Activated CD4-positive, alpha-beta T cell treated with anti-CD3 and anti-CD28 coated beads, Interleukin-2, amount 10 ng/mL, durations not matched to agents 7 days and 5 days (primary cell): Measurements from ENCODE around the gene ITPKB. TPM values are rescaled to one million over a fixed set of nuclear protein-coding genes. Genes with fewer than 3 reads are reported as not detected.
"Not testable (repeated sequence)": the region's sequence is repeated elsewhere in the genome, so short reads cannot be mapped to it uniquely, and the experiment has no call there.

Source experiments
- CTCF ChIA-PET: fragments of 350-600 bp; sonication (Branson Sonifier 250); formaldehyde crosslinking; loops from one replicate; lab custom pipeline; 2021; ENCODE audit warnings: antibody characterized with exemption; lab: Charles Lee
- POLR2A ChIA-PET: fragments of 350-600 bp; sonication (Branson Sonifier 250); formaldehyde crosslinking; loops from one replicate; lab custom pipeline; 2021; ENCODE audit warnings: antibody characterized with exemption; lab: Charles Lee
- DNase-seq: peaks from one replicate; pipeline ENCODE4 v3.0.0-alpha.2; 2020
- H3K27ac Mint-ChIP-seq: one replicate; pipeline ENCODE4 v1.8.0; 2021; ENCODE audit warnings: mild to moderate bottlenecking, moderate library complexity, mixed read lengths
- H3K27me3 Mint-ChIP-seq: one replicate; pipeline ENCODE4 v1.8.0; 2021; ENCODE audit warnings: mixed read lengths
- H3K36me3 Mint-ChIP-seq: one replicate; pipeline ENCODE4 v1.8.0; 2021; ENCODE audit warnings: low read depth, mixed read lengths
- H3K4me1 Mint-ChIP-seq: one replicate; pipeline ENCODE4 v1.8.0; 2021; ENCODE audit warnings: mixed read lengths
- H3K4me3 Mint-ChIP-seq: one replicate; pipeline ENCODE4 v1.8.0; 2021; ENCODE audit warnings: mild to moderate bottlenecking, moderate library complexity, mixed read lengths
- H3K9me3 Mint-ChIP-seq: one replicate; pipeline ENCODE4 v1.8.0; 2021; ENCODE audit warnings: mixed read lengths
- total RNA-seq, 2 experiments: library from RNA; stranded (reverse); gene quantifications; one replicate each; pipeline ENCODE4 v1.2.3, GENCODE V29; 2021

Gene ITPKB
- total RNA-seq, 2 experiments from 2014 or later: 61.1 to 64.0 TPM

DNA sequence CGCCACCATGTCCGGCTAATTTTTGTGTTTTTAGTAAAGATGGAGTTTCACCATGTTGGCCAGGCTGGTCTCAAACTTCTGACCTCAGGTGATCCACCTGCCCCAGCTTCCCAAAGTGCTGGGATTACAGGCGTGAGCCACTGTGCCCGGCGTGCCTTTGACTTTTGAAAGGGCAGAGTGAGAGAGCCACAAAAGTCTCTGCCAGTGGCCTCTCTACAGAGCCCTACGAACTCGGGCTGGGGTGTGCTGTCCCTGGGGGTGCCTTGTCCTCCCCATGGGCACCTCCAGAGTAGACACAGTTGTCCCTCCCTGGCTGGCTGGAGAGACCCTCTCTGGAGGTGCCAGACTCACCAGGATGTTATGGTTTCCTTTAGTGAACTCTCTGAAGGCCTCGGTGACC lies 99.9 kb downstream of the ITPKB start:
- H3K27ac Mint-ChIP-seq, H3K4me3 Mint-ChIP-seq, H3K27me3 Mint-ChIP-seq, POLR2A ChIA-PET, H3K9me3 Mint-ChIP-seq, DNase-seq: not testable (repeated sequence)
- peaks cover 40% of the 10 kb centered on the region for H3K4me1 Mint-ChIP-seq
- CTCF ChIA-PET: interaction anchor here (0.7 to 1.2 kb wide), 2 partner anchors 122 to 807 kb away, joined by 3 read pairs; no protein-coding TSS in a partner anchor
- H3K36me3 Mint-ChIP-seq: peaks cover 37% of the 10 kb centered on the region

DNA sequence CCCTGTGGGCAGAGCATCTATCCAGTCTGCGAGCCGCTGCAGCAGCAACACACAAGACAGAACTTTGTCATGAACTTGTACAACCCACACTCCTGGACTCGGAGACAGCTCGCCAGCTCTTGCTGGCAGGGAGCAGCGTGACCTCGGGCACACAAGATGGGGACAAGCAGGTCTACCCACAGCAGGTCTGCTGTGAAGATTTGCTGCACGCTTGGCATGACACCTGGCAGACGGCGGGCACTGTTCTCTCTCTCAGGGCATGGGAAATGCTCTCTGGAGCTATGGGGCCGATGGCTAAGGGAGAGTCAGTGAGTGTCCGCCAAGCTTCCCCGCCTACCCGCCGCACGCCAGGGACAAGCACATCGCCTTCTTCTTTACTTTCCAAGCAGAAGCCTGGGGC lies 100.5 kb downstream of the ITPKB start:
- POLR2A ChIA-PET: no interaction called here
- CTCF ChIA-PET: interaction anchor here (0.7 to 1.3 kb wide), 4 partner anchors 92 to 807 kb away, joined by 3 read pairs; no protein-coding TSS in a partner anchor
- no peak overlapping the region for H3K27ac Mint-ChIP-seq
- H3K4me1 Mint-ChIP-seq: peaks cover 39% of the 10 kb centered on the region
- no peaks in the 10 kb centered on the region for H3K27me3 Mint-ChIP-seq
- no peak overlapping the region for H3K4me3 Mint-ChIP-seq
- H3K36me3 Mint-ChIP-seq: peaks cover 38% of the 10 kb centered on the region
- no peak for DNase-seq
- H3K9me3 Mint-ChIP-seq: no peaks in the 10 kb centered on the region

DNA sequence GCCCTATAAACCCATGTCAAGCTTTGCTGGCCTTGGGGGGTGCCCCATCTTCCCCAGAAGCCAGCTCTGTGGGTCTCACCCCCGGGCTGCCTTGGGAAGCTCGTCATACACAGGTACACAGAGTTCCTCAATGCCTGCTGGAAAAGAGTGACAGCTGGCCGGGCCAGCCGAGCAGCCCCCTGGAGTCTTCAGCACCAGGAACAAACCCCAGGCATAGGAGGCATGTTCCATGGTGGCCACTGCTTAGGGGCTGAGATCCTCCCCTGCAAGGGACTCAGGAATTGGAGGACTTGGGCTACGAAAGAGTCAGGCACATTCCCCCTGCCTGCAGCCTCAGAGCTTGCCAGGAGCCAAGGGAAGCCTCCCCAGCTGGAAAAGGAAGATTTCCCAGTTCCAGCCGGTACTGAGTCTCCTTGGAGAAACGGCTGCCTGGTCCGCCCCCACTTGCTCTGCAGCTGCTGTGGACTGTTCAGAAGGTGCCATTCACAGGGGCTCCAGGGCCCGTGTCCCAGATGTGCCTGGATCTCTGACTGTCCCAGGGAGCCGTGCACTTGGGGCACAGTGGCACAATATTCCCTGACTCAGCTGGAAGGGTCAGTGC lies 101.0 kb downstream of the ITPKB start:
- H3K36me3 Mint-ChIP-seq: peaks cover 38% of the 10 kb centered on the region
- H3K4me1 Mint-ChIP-seq: peaks cover 39% of the 10 kb centered on the region
- CTCF ChIA-PET: interaction anchor here (0.6 to 1.3 kb wide), 5 partner anchors 44 to 436 kb away, joined by 3 to 4 read pairs (median 3); no protein-coding TSS in a partner anchor
- H3K27ac Mint-ChIP-seq: peak overlapping the region; percentile 41
- POLR2A ChIA-PET: no interaction called here
- no peaks in the 10 kb centered on the region for H3K9me3 Mint-ChIP-seq
- no peak overlapping the region for H3K4me3 Mint-ChIP-seq
- no peaks in the 10 kb centered on the region for H3K27me3 Mint-ChIP-seq
- DNase-seq: no peak

DNA sequence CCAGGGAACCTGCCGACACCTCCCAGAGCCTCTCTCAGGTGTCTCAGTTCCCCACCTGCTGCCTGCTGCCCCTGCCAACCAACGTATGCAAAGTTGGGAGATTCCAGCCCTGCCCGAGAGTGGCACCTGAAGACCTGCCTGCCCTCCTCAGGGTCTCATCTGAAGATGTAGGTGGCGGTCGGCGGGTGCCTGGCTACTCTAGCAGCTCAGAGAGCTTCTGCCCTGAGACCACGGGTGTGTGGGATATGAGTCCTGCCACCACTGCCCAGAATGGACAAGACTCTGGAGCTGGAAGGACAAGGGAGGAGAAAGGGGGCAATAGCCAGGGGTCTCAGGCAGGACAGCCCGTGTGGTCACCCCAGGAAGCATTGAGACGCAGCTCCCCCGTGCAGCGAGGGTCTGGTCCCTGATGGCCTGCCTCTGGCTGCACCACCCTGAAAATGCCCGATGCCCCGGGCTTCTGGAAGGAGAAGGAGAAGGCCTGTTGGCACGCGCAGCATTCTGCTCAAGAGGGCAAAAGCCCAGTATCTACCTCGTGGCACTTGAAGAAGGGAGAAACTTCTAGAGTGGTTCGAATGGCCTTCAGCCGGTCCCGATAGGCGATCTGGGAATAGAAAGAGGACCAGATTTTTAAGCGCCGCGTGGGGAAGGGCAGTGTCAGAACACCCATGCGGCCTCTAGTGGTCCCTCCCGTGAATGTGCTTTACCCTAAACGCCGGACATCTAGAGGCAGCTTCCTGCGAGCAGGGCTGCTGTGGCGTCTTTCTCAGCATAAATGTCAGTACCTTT lies 101.7 kb downstream of the ITPKB start:
- peak overlapping the region; percentile 91 for H3K27ac Mint-ChIP-seq
- peaks cover 41% of the 10 kb centered on the region for H3K4me1 Mint-ChIP-seq
- no peak overlapping the region for H3K4me3 Mint-ChIP-seq
- no peak for DNase-seq
- H3K36me3 Mint-ChIP-seq: peaks cover 43% of the 10 kb centered on the region
- ChIA-PET CTCF (interaction anchor here (0.8 to 4.8 kb wide), 4 partner anchors 45 to 191 kb away, joined by 3 to 44 read pairs (median 3); no protein-coding TSS in a partner anchor), POLR2A (no interaction called here)
- H3K27me3 Mint-ChIP-seq: no peaks in the 10 kb centered on the region
- H3K9me3 Mint-ChIP-seq: no peaks in the 10 kb centered on the region

DNA sequence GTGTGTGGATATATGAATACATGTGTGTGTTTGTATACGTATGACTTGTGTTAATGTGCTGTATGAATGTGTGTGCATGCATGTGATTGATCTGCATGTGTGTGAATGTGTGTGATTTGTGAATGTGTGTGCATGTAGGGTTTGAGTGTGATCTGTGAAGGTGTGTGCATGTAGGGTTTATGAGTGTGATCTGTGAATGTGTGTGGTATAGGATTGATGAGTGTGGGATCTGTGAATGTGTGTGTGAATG lies 102.3 kb downstream of the ITPKB start:
- peaks cover 44% of the 10 kb centered on the region for H3K36me3 Mint-ChIP-seq
- H3K4me3 Mint-ChIP-seq: no peak overlapping the region
- ChIA-PET POLR2A (no interaction called here), CTCF (interaction anchor here (1.0 to 4.8 kb wide), 2 partner anchors 13 to 191 kb away, joined by 3 to 44 read pairs; no protein-coding TSS in a partner anchor)
- H3K4me1 Mint-ChIP-seq: peaks cover 42% of the 10 kb centered on the region
- DNase-seq: no peak
- peak overlapping the region; percentile 91 for H3K27ac Mint-ChIP-seq
- no peaks in the 10 kb centered on the region for H3K9me3 Mint-ChIP-seq
- no peaks in the 10 kb centered on the region for H3K27me3 Mint-ChIP-seq

DNA sequence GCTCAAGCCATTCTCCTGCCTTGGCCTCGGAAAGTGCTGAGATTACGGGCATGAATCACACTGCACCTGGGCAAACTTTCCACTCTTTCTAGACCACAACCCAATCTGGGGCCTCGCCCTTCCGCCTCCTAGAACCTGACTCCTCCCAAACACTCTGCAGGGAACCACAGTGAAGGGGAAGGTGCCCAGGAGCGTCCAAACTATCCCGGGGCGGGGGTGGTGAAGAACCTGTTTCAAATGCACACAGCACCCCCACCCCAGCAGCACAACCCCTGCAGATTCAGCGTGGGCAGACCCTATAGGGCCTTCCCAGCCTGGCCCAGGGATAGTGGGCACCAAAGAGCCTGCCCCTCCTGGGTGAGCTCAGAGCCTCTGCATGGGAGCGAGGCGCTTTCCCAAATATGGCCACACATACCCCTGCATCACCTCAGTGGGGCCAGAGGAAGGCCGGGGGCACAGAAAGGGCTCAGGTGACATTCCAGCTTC lies 103.6 kb downstream of the ITPKB start:
- Mint-ChIP-seq H3K36me3 (peaks cover 43% of the 10 kb centered on the region), H3K27me3 (no peaks in the 10 kb centered on the region), H3K27ac (peak overlapping the region; percentile 91), H3K4me1 (peaks cover 43% of the 10 kb centered on the region), H3K4me3 (peak overlapping the region; percentile 62), H3K9me3 (no peaks in the 10 kb centered on the region)
- ChIA-PET CTCF (interaction anchor here (0.8 to 4.8 kb wide), 10 partner anchors 9 to 192 kb away, joined by 3 to 44 read pairs (median 4); no protein-coding TSS in a partner anchor), POLR2A (interaction anchor here (0.7 kb wide), 1 partner anchor 27 kb away, joined by 4 read pairs; no protein-coding TSS in a partner anchor)
- peak; percentile 63 for DNase-seq

DNA sequence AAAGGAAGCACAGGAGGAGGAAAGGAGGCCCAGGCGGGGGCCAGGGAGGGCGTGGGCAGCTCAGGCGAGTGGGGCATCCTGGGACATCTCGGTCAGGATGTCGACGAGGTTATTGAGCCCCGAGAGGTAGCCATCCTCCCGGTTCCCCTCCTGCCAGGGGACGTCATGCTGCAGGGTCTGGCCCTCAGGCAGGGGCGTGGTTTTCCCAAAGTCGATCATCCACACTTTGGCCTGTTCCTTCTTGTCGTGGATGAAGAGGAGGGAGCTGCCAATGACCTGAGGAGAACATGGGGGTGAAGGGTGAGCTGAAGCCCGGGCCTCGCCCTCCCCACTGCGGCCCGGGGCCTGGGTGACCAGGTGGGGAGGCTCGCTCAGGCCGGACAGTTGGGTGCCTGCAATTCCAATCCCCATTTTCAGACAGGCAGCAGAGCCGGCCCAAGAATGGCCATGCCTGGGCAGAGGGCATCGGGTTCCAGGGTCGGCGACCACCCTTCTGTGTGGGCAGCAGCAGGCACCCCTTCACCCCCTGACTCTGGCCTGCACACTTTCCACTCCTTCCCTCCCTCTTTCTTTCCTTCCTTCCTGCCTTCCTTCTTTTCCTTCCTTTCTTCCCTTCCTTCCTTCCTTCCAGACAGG lies 104.4 kb downstream of the ITPKB start:
- ChIA-PET CTCF (interaction anchor here (1.0 to 4.8 kb wide), 9 partner anchors 8 to 193 kb away, joined by 3 to 44 read pairs (median 7); no protein-coding TSS in a partner anchor), POLR2A (interaction anchor here (0.7 kb wide), 1 partner anchor 28 kb away, joined by 4 read pairs; no protein-coding TSS in a partner anchor)
- Mint-ChIP-seq H3K27me3 (no peaks in the 10 kb centered on the region), H3K27ac (peak overlapping the region; percentile 91), H3K4me3 (peak overlapping the region; percentile 62), H3K9me3 (no peaks in the 10 kb centered on the region), H3K4me1 (peaks cover 45% of the 10 kb centered on the region), H3K36me3 (peaks cover 42% of the 10 kb centered on the region)
- DNase-seq: no peak

DNA sequence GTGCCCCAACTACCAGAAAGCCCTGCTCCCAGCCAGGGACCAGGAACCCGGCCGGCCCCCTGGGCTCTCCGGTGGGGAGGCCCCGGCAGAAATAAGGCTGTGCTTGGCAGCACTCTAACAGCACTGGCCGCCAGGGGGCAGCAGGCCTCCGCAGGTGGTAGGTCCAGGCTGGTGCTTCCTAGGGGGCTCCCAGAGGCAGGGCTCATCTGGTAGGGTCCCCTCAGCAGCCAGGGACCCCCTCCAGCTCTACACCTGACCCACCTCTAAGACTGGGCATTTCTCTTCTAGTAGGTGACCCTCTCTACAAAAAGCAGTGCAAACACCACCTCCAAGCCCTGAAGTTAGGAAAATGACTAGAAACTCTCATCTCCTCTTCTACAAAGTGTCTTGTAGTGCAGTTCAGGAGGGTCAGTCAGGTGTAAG lies 104.9 kb downstream of the ITPKB start:
- Mint-ChIP-seq H3K4me3 (peak overlapping the region; percentile 1), H3K4me1 (peaks cover 45% of the 10 kb centered on the region), H3K27me3 (no peaks in the 10 kb centered on the region), H3K27ac (peak overlapping the region; percentile 75), H3K36me3 (peaks cover 42% of the 10 kb centered on the region), H3K9me3 (no peaks in the 10 kb centered on the region)
- ChIA-PET POLR2A (no interaction called here), CTCF (interaction anchor here (0.7 to 4.8 kb wide), 16 partner anchors 8 to 194 kb away, joined by 3 to 44 read pairs (median 6); no protein-coding TSS in a partner anchor)
- peak; percentile 78 for DNase-seq

DNA sequence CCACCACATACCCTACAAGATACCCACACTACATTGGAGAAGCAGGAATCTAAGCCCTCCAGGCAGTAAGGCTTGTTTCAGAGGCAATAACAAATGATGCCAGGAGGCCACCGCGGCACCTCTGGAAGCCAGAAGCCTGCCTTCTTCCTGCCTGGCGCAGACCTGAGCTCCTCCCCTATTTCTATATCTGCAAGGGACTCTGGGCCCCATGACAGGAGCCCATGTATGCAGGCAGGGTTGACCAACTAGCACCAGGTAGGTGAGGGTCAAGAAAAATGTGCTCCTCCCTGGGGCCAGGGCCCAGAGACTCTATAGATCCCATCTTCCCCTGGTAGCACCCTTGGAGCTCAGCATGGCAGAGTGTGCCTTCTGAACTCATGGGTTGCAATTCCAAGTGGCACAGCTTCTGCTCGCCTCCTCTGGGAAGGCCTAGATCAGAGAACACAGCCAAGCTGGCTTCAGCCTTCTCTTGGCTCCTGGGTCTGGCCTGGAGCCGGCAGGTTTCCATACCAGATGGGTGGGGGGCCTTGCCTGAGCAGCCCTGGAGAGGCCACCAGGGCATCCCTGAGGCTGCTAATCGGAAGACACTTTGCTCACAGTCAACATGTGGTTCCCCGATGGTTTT lies 105.4 kb downstream of the ITPKB start:
- DNase-seq: no peak
- CTCF ChIA-PET: interaction anchor here (0.7 to 4.8 kb wide), 20 partner anchors 9 to 304 kb away, joined by 3 to 44 read pairs (median 4); no protein-coding TSS in a partner anchor
- Mint-ChIP-seq H3K36me3 (peaks cover 41% of the 10 kb centered on the region), H3K9me3 (no peaks in the 10 kb centered on the region), H3K27me3 (no peaks in the 10 kb centered on the region), H3K27ac (peak overlapping the region; percentile 75), H3K4me3 (no peak overlapping the region), H3K4me1 (peaks cover 45% of the 10 kb centered on the region)
- POLR2A ChIA-PET: no interaction called here

DNA sequence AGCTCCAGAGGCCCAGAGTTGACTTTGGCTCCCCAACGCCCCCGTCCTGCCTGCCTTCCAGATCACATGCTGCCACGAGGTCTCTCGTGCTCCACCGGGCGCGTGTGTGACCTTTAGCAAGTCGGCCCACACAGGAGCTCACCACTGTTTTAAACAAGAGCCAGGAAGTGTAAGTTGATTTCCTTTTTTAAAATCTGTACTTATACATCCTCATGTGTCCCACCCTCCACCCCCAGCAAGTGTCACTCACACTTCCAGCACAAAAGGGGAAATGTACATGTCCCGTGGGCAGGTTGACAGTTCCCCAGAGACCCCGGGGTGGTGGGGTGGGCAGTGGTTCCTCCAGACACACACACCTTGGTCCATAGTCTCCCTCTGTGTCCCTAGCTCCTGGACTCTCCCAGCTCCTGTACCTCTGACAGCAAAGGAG lies 106.1 kb downstream of the ITPKB start:
- CTCF ChIA-PET: interaction anchor here (1.0 to 4.8 kb wide), 14 partner anchors 10 to 210 kb away, joined by 3 to 44 read pairs (median 5); no protein-coding TSS in a partner anchor
- Mint-ChIP-seq H3K4me3 (no peak overlapping the region), H3K27me3 (no peaks in the 10 kb centered on the region), H3K36me3 (peaks cover 37% of the 10 kb centered on the region), H3K27ac (peak overlapping the region; percentile 57), H3K4me1 (peaks cover 45% of the 10 kb centered on the region), H3K9me3 (no peaks in the 10 kb centered on the region)
- no peak for DNase-seq
- POLR2A ChIA-PET: no interaction called here

DNA sequence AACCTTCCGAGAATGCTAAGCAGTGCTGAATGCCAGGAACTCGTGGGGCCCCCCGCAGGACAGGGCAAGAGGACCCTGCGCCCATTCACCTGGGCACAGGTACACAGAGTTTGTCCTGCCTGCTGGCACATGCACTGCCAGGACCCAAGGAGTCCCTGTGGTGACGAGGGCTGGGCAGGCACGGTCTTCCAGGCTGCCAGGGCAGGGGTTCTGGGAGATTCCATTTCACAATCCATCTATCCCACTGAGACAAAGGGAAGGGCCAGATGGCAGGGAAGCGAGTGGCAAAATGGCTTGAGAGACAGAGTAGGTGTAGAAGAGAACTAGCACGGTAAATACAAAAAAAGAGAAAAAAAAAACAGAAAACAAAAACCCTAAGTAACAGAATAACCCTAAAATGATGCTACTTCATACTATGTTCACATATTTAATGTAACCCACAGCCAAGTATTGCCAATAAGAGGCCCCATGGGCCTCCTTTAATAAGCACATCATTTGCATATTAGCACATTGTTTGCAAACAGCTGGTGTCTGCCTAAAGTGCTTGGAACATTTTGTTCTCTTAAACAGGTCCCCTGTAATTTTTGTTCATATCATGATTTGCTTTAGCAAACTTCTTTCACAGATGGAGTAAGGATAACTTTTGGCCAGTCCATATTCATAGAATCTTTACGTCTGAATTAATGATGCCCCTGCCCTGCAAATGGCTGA lies 106.8 kb downstream of the ITPKB start:
- peaks cover 37% of the 10 kb centered on the region for H3K36me3 Mint-ChIP-seq
- ChIA-PET POLR2A (no interaction called here), CTCF (interaction anchor here (1.2 to 4.8 kb wide), 4 partner anchors 11 to 196 kb away, joined by 3 to 44 read pairs (median 8); no protein-coding TSS in a partner anchor)
- H3K27me3 Mint-ChIP-seq: no peaks in the 10 kb centered on the region
- peaks cover 51% of the 10 kb centered on the region for H3K4me1 Mint-ChIP-seq
- DNase-seq: no peak
- H3K9me3 Mint-ChIP-seq: no peaks in the 10 kb centered on the region
- H3K27ac Mint-ChIP-seq: peak overlapping the region; percentile 75
- H3K4me3 Mint-ChIP-seq: no peak overlapping the region
